H9 (cell line): ENCODE measurements around the gene TIAM2. TPM values are rescaled to one million over a fixed set of nuclear protein-coding genes. Genes with fewer than 3 reads are reported as not detected.

Experiments used
- DNase-seq: peaks from one replicate; pipeline ENCODE4 v3.0.0-alpha.2; 2017
- H2AFZ ChIP-seq: one replicate; pipeline ENCODE4 v1.6.1; 2013; ENCODE audit warnings: mild to moderate bottlenecking, low read length, control low read depth, moderate library complexity
- H2AK5ac ChIP-seq: 2 replicates; pipeline ENCODE4 v1.6.1; 2013; ENCODE audit warnings: low read length, control low read depth, mixed read lengths; ENCODE audit not compliant: insufficient read length
- H2BK120ac ChIP-seq: one replicate; pipeline ENCODE4 v1.6.1; 2013; ENCODE audit warnings: low read depth, mild to moderate bottlenecking, low read length, control low read depth, inconsistent platforms; ENCODE audit not compliant: poor library complexity, severe bottlenecking
- H2BK12ac ChIP-seq: 2 replicates; pipeline ENCODE4 v1.6.1; 2013; ENCODE audit warnings: low read length, control low read depth, mixed read lengths, low read depth; ENCODE audit not compliant: insufficient read length
- H2BK15ac ChIP-seq: 2 replicates; pipeline ENCODE4 v1.6.1; 2013; ENCODE audit warnings: low read depth, low read length, control low read depth
- H2BK20ac ChIP-seq: one replicate; pipeline ENCODE4 v1.6.1; 2013; ENCODE audit warnings: low read depth, mild to moderate bottlenecking, low read length, control low read depth, inconsistent platforms; ENCODE audit not compliant: poor library complexity, severe bottlenecking
- H2BK5ac ChIP-seq: 2 replicates; pipeline ENCODE4 v1.6.1; 2013; ENCODE audit warnings: low read length, control low read depth, mixed read lengths; ENCODE audit not compliant: insufficient read length
- H3K14ac ChIP-seq: 2 replicates; pipeline ENCODE4 v1.6.1; 2013; ENCODE audit warnings: low read length, control low read depth; ENCODE audit not compliant: insufficient read depth
- H3K18ac ChIP-seq: 2 replicates; pipeline ENCODE4 v1.6.1; 2013; ENCODE audit warnings: low read depth, mild to moderate bottlenecking, mixed read lengths, low read length, control low read depth; ENCODE audit not compliant: insufficient read length
- H3K23ac ChIP-seq: 2 replicates; pipeline ENCODE4 v1.6.1; 2013; ENCODE audit warnings: low read length, control low read depth, mixed read lengths, low read depth; ENCODE audit not compliant: insufficient read length
- H3K23me2 ChIP-seq: 2 replicates; pipeline ENCODE4 v1.6.1; 2013; ENCODE audit warnings: low read depth, mild to moderate bottlenecking, mixed read lengths, low read length, control low read depth; ENCODE audit not compliant: insufficient read length, poor library complexity, severe bottlenecking
- H3K27ac ChIP-seq: 2 replicates; pipeline ENCODE4 v1.5.1; 2013; ENCODE audit warnings: low read length, control low read depth, mixed read lengths, low read depth; ENCODE audit not compliant: insufficient read length
- H3K27me3 ChIP-seq: 2 replicates; pipeline ENCODE4 v1.6.1; 2013; ENCODE audit warnings: low read length, control low read depth, inconsistent platforms; ENCODE audit not compliant: insufficient read depth
- H3K4ac ChIP-seq: 2 replicates; pipeline ENCODE4 v1.6.1; 2013; ENCODE audit warnings: low read depth, mild to moderate bottlenecking, control low read depth, inconsistent platforms, low read length, moderate library complexity
- H3K4me1 ChIP-seq: 2 replicates; pipeline ENCODE4 v1.6.1; 2013; ENCODE audit warnings: low read length, control low read depth, inconsistent platforms; ENCODE audit not compliant: insufficient read depth
- H3K4me2 ChIP-seq: 2 replicates; pipeline ENCODE4 v1.6.1; 2013; ENCODE audit warnings: low read length, control low read depth, mixed read lengths; ENCODE audit not compliant: insufficient read length, insufficient read depth
- H3K56ac ChIP-seq: 2 replicates; pipeline ENCODE4 v1.6.1; 2013; ENCODE audit warnings: low read depth, mild to moderate bottlenecking, mixed read lengths, low read length, control low read depth; ENCODE audit not compliant: insufficient read length
- H3K79me1 ChIP-seq: 2 replicates; pipeline ENCODE4 v1.6.1; 2013; ENCODE audit warnings: low read depth, mild to moderate bottlenecking, moderate library complexity, low read length, control low read depth, inconsistent platforms; ENCODE audit not compliant: insufficient read depth, poor library complexity, severe bottlenecking
- H3K79me2 ChIP-seq: 2 replicates; pipeline ENCODE4 v1.6.1; 2013; ENCODE audit warnings: low read length, control low read depth, inconsistent platforms; ENCODE audit not compliant: insufficient read depth
- H3K9ac ChIP-seq: 2 replicates; pipeline ENCODE4 v1.6.1; 2013; ENCODE audit warnings: low read length, control low read depth, mixed read lengths; ENCODE audit not compliant: insufficient read length; ENCODE audit errors: extremely low read depth
- H3K9me3 ChIP-seq: one replicate; pipeline ENCODE4 v1.6.1; 2013; ENCODE audit warnings: low read depth, low read length, inconsistent platforms; ENCODE audit not compliant: control insufficient read depth
- H3T11ph ChIP-seq: one replicate; pipeline ENCODE4 v1.6.1; 2013; ENCODE audit warnings: mild to moderate bottlenecking, low read length, control low read depth, inconsistent platforms
- H4K20me1 ChIP-seq: one replicate; pipeline ENCODE4 v1.6.1; 2013; ENCODE audit not compliant: control insufficient read depth, insufficient read length, insufficient read depth
- H4K5ac ChIP-seq: 2 replicates; pipeline ENCODE4 v1.6.1; 2013; ENCODE audit warnings: low read depth, mild to moderate bottlenecking, mixed read lengths, low read length, control low read depth; ENCODE audit not compliant: insufficient read length
- H4K8ac ChIP-seq: replicated peaks from 2 replicates; pipeline ENCODE4 v1.6.1; 2013; ENCODE audit warnings: low read length, control low read depth, mixed read lengths, low read depth; ENCODE audit not compliant: insufficient read length
- H4K91ac ChIP-seq: 2 replicates; pipeline ENCODE4 v1.6.1; 2013; ENCODE audit warnings: low read depth, mild to moderate bottlenecking, moderate library complexity, mixed read lengths, low read length, control low read depth; ENCODE audit not compliant: insufficient read length
- H3K27ac Mint-ChIP-seq, 3 experiments: 2 replicates in 2 of 3; 3 replicates in 1 of 3; pipeline ENCODE4 v1.8.0; 2020 to 2021; ENCODE audit warnings: mixed read lengths in 3 of 3, mild to moderate bottlenecking in 1 of 3, moderate library complexity in 1 of 3
- H3K27me3 Mint-ChIP-seq: 2 replicates; pipeline ENCODE4 v1.8.0; 2021; ENCODE audit warnings: low read depth, mild to moderate bottlenecking, moderate library complexity, mixed read lengths
- H3K36me3 Mint-ChIP-seq, 3 experiments: 2 replicates in 2 of 3; 3 replicates in 1 of 3; pipeline ENCODE4 v1.8.0; 2020 to 2021; ENCODE audit warnings: low read depth in 3 of 3, mixed read lengths in 3 of 3; ENCODE audit not compliant: insufficient read depth in 1 of 3
- H3K4me1 Mint-ChIP-seq, 2 experiments: 2 replicates each; pipeline ENCODE4 v1.8.0; 2020; ENCODE audit warnings: mixed read lengths in 2 of 2
- H3K4me3 Mint-ChIP-seq, 2 experiments: 2 replicates in 1 of 2; 3 replicates in 1 of 2; pipeline ENCODE4 v1.8.0; 2020 to 2021; ENCODE audit warnings: mild to moderate bottlenecking in 2 of 2, mixed read lengths in 2 of 2, moderate library complexity in 1 of 2
- H3K9me3 Mint-ChIP-seq, 2 experiments: 2 replicates in 1 of 2; 3 replicates in 1 of 2; pipeline ENCODE4 v1.8.0; 2020; ENCODE audit warnings: mild to moderate bottlenecking in 2 of 2, mixed read lengths in 2 of 2, moderate library complexity in 1 of 2
- CTCF ChIP-seq: fragments of 200-600 bp; sonication (generic); conservative IDR thresholded peaks from 3 replicates; pipeline ENCODE4 v1.8.0; 2021; ENCODE audit warnings: antibody characterized with exemption, mild to moderate bottlenecking
- total RNA-seq: library from RNA; stranded (reverse); gene quantifications from 2 replicates; pipeline ENCODE4 v1.2.1, GENCODE V29; 2021

TIAM2 gene
- total RNA-seq, 1 experiment from 2014 or later = 6.3 TPM

- no peaks in the 10 kb centered on the region for H3K79me1 ChIP-seq
- H4K8ac ChIP-seq = no peak overlapping the region
- H2BK12ac ChIP-seq = no peak overlapping the region
- no peak overlapping the region for H3K9ac ChIP-seq
- Mint-ChIP-seq H3K4me1 (peaks cover 16 to 18% of the 10 kb centered on the region in 2 experiments), H3K27me3 (no peaks in the 10 kb centered on the region), H3K9me3 (no peaks in the 10 kb centered on the region), H3K36me3 (no peaks in the 10 kb centered on the region), H3K27ac (no peak overlapping the region), H3K4me3 (no peak overlapping the region)
- H4K91ac ChIP-seq = no peak overlapping the region
- no peak overlapping the region for H2BK120ac ChIP-seq
- no peak overlapping the region for H3K14ac ChIP-seq
- no peaks in the 10 kb centered on the region for H3K9me3 ChIP-seq
- DNase-seq = no peak
- H2AFZ ChIP-seq = no peak overlapping the region
- no peak overlapping the region for H3K4ac ChIP-seq
- H2BK20ac ChIP-seq = no peak overlapping the region
- H2AK5ac ChIP-seq = no peak overlapping the region
- H3K23ac ChIP-seq = no peak overlapping the region
- no peak overlapping the region for H4K5ac ChIP-seq
- H3K23me2 ChIP-seq = no peaks in the 10 kb centered on the region
- H3K56ac ChIP-seq = no peak overlapping the region
- no peak overlapping the region for H3K27ac ChIP-seq
- TF ChIP-seq CTCF = no peak
- H4K20me1 ChIP-seq = no peaks in the 10 kb centered on the region
- H3T11ph ChIP-seq = no peak overlapping the region
- no peak overlapping the region for H2BK5ac ChIP-seq
- H3K18ac ChIP-seq = no peak overlapping the region
- no peaks in the 10 kb centered on the region for H3K4me1 ChIP-seq
- H3K79me2 ChIP-seq = no peaks in the 10 kb centered on the region
- no peak overlapping the region for H2BK15ac ChIP-seq
- H3K4me2 ChIP-seq = no peak overlapping the region
- H3K27me3 ChIP-seq = no peaks in the 10 kb centered on the region; the same call in 1 of the 2 replicates
Measured at GRCh38 chr6:155069543-155069942, 74.4 kb downstream of the TIAM2 start.
